ENCODE results near the gene DVL2. TPM values are rescaled to one million over a fixed set of nuclear protein-coding genes. Genes with fewer than 3 reads are reported as not detected.

The DVL2 gene
- total and polyA plus RNA-seq, 8 donors = 12.1 to 114 (median 17.4) TPM

- Histone ChIP-seq H3K36me3 (no peaks in the 10 kb centered on the region), H3K9me3 (no peaks in the 10 kb centered on the region), H3K27ac (no peak overlapping the region), H3K27me3 (peaks cover 0 to 74% (median 34%) of the 10 kb centered on the region in 3 donors), H3K4me3 (no peak overlapping the region), H3K4me1 (peaks cover 13 to 27% (median 18%) of the 10 kb centered on the region in 4 donors)
- DNase-seq = no peak
- 83 to 91% (median 89%) methylated on average over 1 of the region's 1 CpG for WGBS, 5 donors
- intact Hi-C loops (cut with DNase I; ENCODE audit: low total_unique reads) = no loop called here
- TF ChIP-seq EP300 (IDR thresholded peaks at IDR 0.05) (no peak), POLR2A (IDR thresholded peaks at IDR 0.05) (no peak), POLR2AphosphoS5 (IDR thresholded peaks at IDR 0.05) (no peak), CTCF (IDR thresholded peaks at IDR 0.05) (no peak)
Observed at GRCh38 chr17:7176107-7176840, 58.0 kb downstream of the DVL2 start.

Small RNA genes lying within 50 kb of the gene (small RNA-seq; reads per million reads assigned to genes)
- gene AC120057.4 (0 reads per million in 4 donors), gene MIR324 (5.0 to 14.9 (median 13.2) reads per million in 4 donors), gene RF00019 (0 reads per million in 4 donors)

Other genes with a start within 250 kb of the DVL2 start
Only the 30 nearest of the 36 such genes appear.
- 1 to 10 TPM in 1 of 5 donors, not detected in 4; 2.9 TPM for gene SLC16A13, start 198.5 kb downstream of the DVL2 start, total RNA-seq
- gene SLC16A13, start 198.5 kb downstream of the DVL2 start, polyA plus RNA-seq = 1 to 10 TPM in 1 of 3 donors, under 1 TPM in 1, not detected in 1; 0.56 to 1.4 TPM
- gene SLC16A11, start 190.4 kb downstream of the DVL2 start, total RNA-seq = not detected
- 1 to 10 TPM in 2 of 3 donors, under 1 TPM in 1; 0.68 to 3.7 (median 2.3) TPM for gene SLC16A11, start 190.4 kb downstream of the DVL2 start, polyA plus RNA-seq
- 1 to 10 TPM in 2 of 5 donors, not detected in 3; 1.2 to 4.8 TPM for gene CLEC10A, start 154.3 kb downstream of the DVL2 start, total RNA-seq
- gene CLEC10A, start 154.3 kb downstream of the DVL2 start, polyA plus RNA-seq = 1 to 10 TPM in 2 of 3 donors, under 1 TPM in 1; 0.75 to 6.6 (median 2.2) TPM
- gene ASGR2, start 119.7 kb downstream of the DVL2 start, total RNA-seq = 1 to 10 TPM in 2 of 5 donors, not detected in 3; 1.4 to 2.2 TPM
- under 1 TPM in 1 of 3 donors, not detected in 2; 0.73 TPM for gene ASGR2, start 119.7 kb downstream of the DVL2 start, polyA plus RNA-seq
- gene ASGR1, start 55.1 kb downstream of the DVL2 start, total RNA-seq = under 1 TPM in 2 of 5 donors, not detected in 3; 0.87 to 0.92 TPM
- 1 to 10 TPM; 1.9 to 6.0 (median 2.5) TPM for gene ASGR1, start 55.1 kb downstream of the DVL2 start, polyA plus RNA-seq
- gene DLG4, start 14.7 kb downstream of the DVL2 start, total RNA-seq = 10 to 100 TPM in 3 of 5 donors, 1 to 10 TPM in 2; 3.2 to 26.3 (median 10.6) TPM
- gene DLG4, start 14.7 kb downstream of the DVL2 start, polyA plus RNA-seq = 10 to 100 TPM in 1 of 3 donors, 1 to 10 TPM in 2; 5.8 to 11.5 (median 7.0) TPM
- 1,000 to 10,000 TPM in 3 of 5 donors, 100 to 1,000 TPM in 2; 348 to 3,058 (median 1,195) TPM for gene ACADVL, start 14.6 kb downstream of the DVL2 start, total RNA-seq
- gene ACADVL, start 14.6 kb downstream of the DVL2 start, polyA plus RNA-seq = 100 to 1,000 TPM; 651 to 783 (median 654) TPM
- gene PHF23, start 4.9 kb upstream of the DVL2 start, total RNA-seq = 10 to 100 TPM in 3 of 5 donors, 1 to 10 TPM in 2; 5.2 to 26.2 (median 14.0) TPM
- gene PHF23, start 4.9 kb upstream of the DVL2 start, polyA plus RNA-seq = 10 to 100 TPM; 21.3 to 27.2 (median 21.5) TPM
- 100 to 1,000 TPM; 111 to 419 (median 206) TPM for gene GABARAP, start 7.9 kb upstream of the DVL2 start, total RNA-seq
- 1,000 to 10,000 TPM in 1 of 3 donors, 100 to 1,000 TPM in 2; 773 to 1,252 (median 934) TPM for gene GABARAP, start 7.9 kb upstream of the DVL2 start, polyA plus RNA-seq
- gene CTDNEP1, start 17.2 kb upstream of the DVL2 start, total RNA-seq = 10 to 100 TPM; 23.9 to 82.8 (median 54.0) TPM
- gene CTDNEP1, start 17.2 kb upstream of the DVL2 start, polyA plus RNA-seq = 10 to 100 TPM; 71.8 to 85.1 (median 75.9) TPM
- 10 to 100 TPM in 3 of 5 donors, 1 to 10 TPM in 1, not detected in 1; 8.4 to 19.5 (median 13.6) TPM for gene ELP5, start 17.7 kb upstream of the DVL2 start, total RNA-seq
- 10 to 100 TPM; 24.4 to 45.2 (median 28.5) TPM for gene ELP5, start 17.7 kb upstream of the DVL2 start, polyA plus RNA-seq
- gene CLDN7, start 28.0 kb upstream of the DVL2 start, total RNA-seq = 100 to 1,000 TPM in 1 of 5 donors, 10 to 100 TPM in 2, 1 to 10 TPM in 2; 1.8 to 829 (median 17.4) TPM
- gene CLDN7, start 28.0 kb upstream of the DVL2 start, polyA plus RNA-seq = 100 to 1,000 TPM in 1 of 3 donors, 1 to 10 TPM in 2; 3.1 to 114 (median 9.9) TPM
- 10 to 100 TPM in 2 of 5 donors, 1 to 10 TPM in 3; 3.5 to 26.6 (median 7.0) TPM for gene SLC2A4, start 47.2 kb upstream of the DVL2 start, total RNA-seq
- 10 to 100 TPM in 1 of 3 donors, 1 to 10 TPM in 1, under 1 TPM in 1; 0.92 to 15.9 (median 1.4) TPM for gene SLC2A4, start 47.2 kb upstream of the DVL2 start, polyA plus RNA-seq
- gene YBX2, start 60.1 kb upstream of the DVL2 start, total RNA-seq = 10 to 100 TPM in 1 of 5 donors, 1 to 10 TPM in 1, under 1 TPM in 2, not detected in 1; 0.43 to 72.4 (median 1.1) TPM
- 1 to 10 TPM; 1.2 to 6.5 (median 1.8) TPM for gene YBX2, start 60.1 kb upstream of the DVL2 start, polyA plus RNA-seq
- gene EIF5A, start 73.1 kb upstream of the DVL2 start, total RNA-seq = 100 to 1,000 TPM in 4 of 5 donors, 10 to 100 TPM in 1; 86.9 to 189 (median 137) TPM
- 100 to 1,000 TPM; 341 to 438 (median 394) TPM for gene EIF5A, start 73.1 kb upstream of the DVL2 start, polyA plus RNA-seq
- 10 to 100 TPM; 23.9 to 91.6 (median 55.9) TPM for gene GPS2, start 80.8 kb upstream of the DVL2 start, total RNA-seq
- 10 to 100 TPM; 74.3 to 84.9 (median 79.7) TPM for gene GPS2, start 80.8 kb upstream of the DVL2 start, polyA plus RNA-seq
- 10 to 100 TPM; 17.8 to 84.0 (median 36.4) TPM for gene NEURL4, start 94.8 kb upstream of the DVL2 start, total RNA-seq
- gene NEURL4, start 94.8 kb upstream of the DVL2 start, polyA plus RNA-seq = 10 to 100 TPM in 2 of 3 donors, 1 to 10 TPM in 1; 6.9 to 22.2 (median 15.6) TPM
- gene ACAP1, start 102.0 kb upstream of the DVL2 start, total RNA-seq = 10 to 100 TPM in 4 of 5 donors, 1 to 10 TPM in 1; 8.3 to 33.3 (median 14.7) TPM
- 1 to 10 TPM; 4.4 to 6.4 (median 6.2) TPM for gene ACAP1, start 102.0 kb upstream of the DVL2 start, polyA plus RNA-seq
- 10 to 100 TPM in 1 of 5 donors, 1 to 10 TPM in 3, under 1 TPM in 1; 0.58 to 11.0 (median 3.5) TPM for gene KCTD11, start 117.6 kb upstream of the DVL2 start, total RNA-seq
- gene KCTD11, start 117.6 kb upstream of the DVL2 start, polyA plus RNA-seq = 10 to 100 TPM in 1 of 3 donors, 1 to 10 TPM in 2; 8.9 to 14.1 (median 9.4) TPM
- gene TMEM95, start 120.6 kb upstream of the DVL2 start, total RNA-seq = not detected
- not detected for gene TMEM95, start 120.6 kb upstream of the DVL2 start, polyA plus RNA-seq
- 10 to 100 TPM in 3 of 5 donors, 1 to 10 TPM in 2; 5.7 to 37.1 (median 22.2) TPM for gene TNK1, start 146.6 kb upstream of the DVL2 start, total RNA-seq
- gene TNK1, start 146.6 kb upstream of the DVL2 start, polyA plus RNA-seq = 10 to 100 TPM in 1 of 3 donors, 1 to 10 TPM in 2; 6.0 to 12.1 (median 7.8) TPM
- 100 to 1,000 TPM in 1 of 5 donors, 10 to 100 TPM in 2, 1 to 10 TPM in 1, not detected in 1; 7.9 to 101 (median 29.6) TPM for gene PLSCR3, start 160.0 kb upstream of the DVL2 start, total RNA-seq
- gene PLSCR3, start 160.0 kb upstream of the DVL2 start, polyA plus RNA-seq = 10 to 100 TPM; 21.9 to 27.1 (median 24.4) TPM
- gene TMEM256, start 169.6 kb upstream of the DVL2 start, total RNA-seq = 100 to 1,000 TPM in 2 of 5 donors, 10 to 100 TPM in 2, not detected in 1; 39.8 to 347 (median 161) TPM
- gene TMEM256, start 169.6 kb upstream of the DVL2 start, polyA plus RNA-seq = 100 to 1,000 TPM; 189 to 282 (median 279) TPM
- gene NLGN2, start 173.3 kb upstream of the DVL2 start, total RNA-seq = 10 to 100 TPM in 3 of 5 donors, 1 to 10 TPM in 2; 4.6 to 42.0 (median 13.8) TPM
- 1 to 10 TPM; 1.7 to 7.9 (median 1.8) TPM for gene NLGN2, start 173.3 kb upstream of the DVL2 start, polyA plus RNA-seq
- gene SPEM1, start 185.8 kb upstream of the DVL2 start, total RNA-seq = not detected
- under 1 TPM in 1 of 3 donors, not detected in 2; 0.20 TPM for gene SPEM1, start 185.8 kb upstream of the DVL2 start, polyA plus RNA-seq
- not detected for gene SPEM2, start 191.1 kb upstream of the DVL2 start, total RNA-seq
- gene SPEM2, start 191.1 kb upstream of the DVL2 start, polyA plus RNA-seq = not detected
- not detected for gene SPEM3, start 194.3 kb upstream of the DVL2 start, total RNA-seq
- not detected for gene SPEM3, start 194.3 kb upstream of the DVL2 start, polyA plus RNA-seq
- gene TMEM102, start 200.9 kb upstream of the DVL2 start, total RNA-seq = 10 to 100 TPM in 2 of 5 donors, 1 to 10 TPM in 2, not detected in 1; 1.3 to 48.4 (median 9.0) TPM
- gene TMEM102, start 200.9 kb upstream of the DVL2 start, polyA plus RNA-seq = 1 to 10 TPM; 4.5 to 7.9 (median 6.4) TPM
- gene FGF11, start 205.0 kb upstream of the DVL2 start, total RNA-seq = 10 to 100 TPM in 1 of 5 donors, under 1 TPM in 1, not detected in 3; 0.37 to 15.6 TPM
- 1 to 10 TPM in 1 of 3 donors, under 1 TPM in 1, not detected in 1; 0.50 to 2.9 TPM for gene FGF11, start 205.0 kb upstream of the DVL2 start, polyA plus RNA-seq
- 1 to 10 TPM in 3 of 5 donors, not detected in 2; 1.8 to 6.4 (median 4.2) TPM for gene CHRNB1, start 210.5 kb upstream of the DVL2 start, total RNA-seq
- 10 to 100 TPM in 2 of 3 donors, 1 to 10 TPM in 1; 9.2 to 12.0 (median 10.7) TPM for gene CHRNB1, start 210.5 kb upstream of the DVL2 start, polyA plus RNA-seq

All from stomach (tissue), 9 donors.